PFSK-1 (cell line): ENCODE data around the gene RASGRF2.

Source experiments
- TAF1 ChIP-seq: IDR thresholded peaks from 2 replicates; pipeline ENCODE4 v1.6.1; 2012; ENCODE audit warnings: low read length, control low read depth, borderline replicate concordance; ENCODE audit not compliant: insufficient read depth
- TF ChIP-seq, protein P1 (sequence below), 2 experiments: IDR thresholded peaks; 2 replicates each; pipeline versions ENCODE4 v1.6.1 to v1.8.0; 2011 to 2012; ENCODE audit warnings: low read depth in 2 of 2, low read length in 2 of 2, control low read depth in 1 of 2, inconsistent platforms in 1 of 2, mild to moderate bottlenecking in 1 of 2, moderate library complexity in 1 of 2; ENCODE audit not compliant: insufficient read depth in 1 of 2

DNA sequence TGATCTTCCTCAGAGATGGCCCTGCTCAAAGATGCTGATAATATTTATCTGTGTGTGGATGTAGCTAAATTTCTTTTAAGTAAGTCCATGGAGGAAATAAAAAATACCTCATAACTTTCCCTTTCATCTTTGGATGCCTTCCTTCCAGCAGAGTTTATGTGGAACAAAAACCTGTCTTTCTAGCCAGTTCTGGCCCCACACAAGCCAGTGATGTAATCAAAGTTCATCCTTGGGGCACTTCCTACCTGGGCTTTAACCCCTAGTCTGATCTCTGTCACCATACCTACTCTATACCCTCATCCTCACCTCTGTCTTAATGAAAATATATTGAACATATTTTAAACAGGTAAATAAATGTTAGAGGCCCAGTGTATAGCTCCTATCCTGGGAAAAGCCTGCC lies 39.8 kb upstream of the RASGRF2 start:
- TF ChIP-seq, protein P1, sequence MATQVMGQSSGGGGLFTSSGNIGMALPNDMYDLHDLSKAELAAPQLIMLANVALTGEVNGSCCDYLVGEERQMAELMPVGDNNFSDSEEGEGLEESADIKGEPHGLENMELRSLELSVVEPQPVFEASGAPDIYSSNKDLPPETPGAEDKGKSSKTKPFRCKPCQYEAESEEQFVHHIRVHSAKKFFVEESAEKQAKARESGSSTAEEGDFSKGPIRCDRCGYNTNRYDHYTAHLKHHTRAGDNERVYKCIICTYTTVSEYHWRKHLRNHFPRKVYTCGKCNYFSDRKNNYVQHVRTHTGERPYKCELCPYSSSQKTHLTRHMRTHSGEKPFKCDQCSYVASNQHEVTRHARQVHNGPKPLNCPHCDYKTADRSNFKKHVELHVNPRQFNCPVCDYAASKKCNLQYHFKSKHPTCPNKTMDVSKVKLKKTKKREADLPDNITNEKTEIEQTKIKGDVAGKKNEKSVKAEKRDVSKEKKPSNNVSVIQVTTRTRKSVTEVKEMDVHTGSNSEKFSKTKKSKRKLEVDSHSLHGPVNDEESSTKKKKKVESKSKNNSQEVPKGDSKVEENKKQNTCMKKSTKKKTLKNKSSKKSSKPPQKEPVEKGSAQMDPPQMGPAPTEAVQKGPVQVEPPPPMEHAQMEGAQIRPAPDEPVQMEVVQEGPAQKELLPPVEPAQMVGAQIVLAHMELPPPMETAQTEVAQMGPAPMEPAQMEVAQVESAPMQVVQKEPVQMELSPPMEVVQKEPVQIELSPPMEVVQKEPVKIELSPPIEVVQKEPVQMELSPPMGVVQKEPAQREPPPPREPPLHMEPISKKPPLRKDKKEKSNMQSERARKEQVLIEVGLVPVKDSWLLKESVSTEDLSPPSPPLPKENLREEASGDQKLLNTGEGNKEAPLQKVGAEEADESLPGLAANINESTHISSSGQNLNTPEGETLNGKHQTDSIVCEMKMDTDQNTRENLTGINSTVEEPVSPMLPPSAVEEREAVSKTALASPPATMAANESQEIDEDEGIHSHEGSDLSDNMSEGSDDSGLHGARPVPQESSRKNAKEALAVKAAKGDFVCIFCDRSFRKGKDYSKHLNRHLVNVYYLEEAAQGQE (IDR thresholded peaks at IDR 0.05; ENCODE audit: insufficient read depth in 1 of 2, low read depth in 2 of 2, low read length in 2 of 2): no peak
- no peak for TF ChIP-seq TAF1
